Uterus (tissue), 4 donors: Measurements from ENCODE around the gene HAUS5. TPM values are rescaled to one million over a fixed set of nuclear protein-coding genes. Genes with fewer than 3 reads are reported as not detected.

Experiments used
- DNase-seq, 2 donors: peaks; one replicate each; pipeline ENCODE4 v3.0.0-alpha.2; 2019 to 2020
- H3K27ac ChIP-seq, 2 donors: fragments of 200-600 bp; sonication (generic); 1 replicate in 1 of 2; 2 replicates in 1 of 2; pipeline ENCODE4 v1.5.1; 2016 to 2018
- H3K27me3 ChIP-seq, 2 donors: fragments of 200-600 bp; sonication (generic); one replicate each; pipeline ENCODE4 v1.5.1; 2018 to 2019; ENCODE audit warnings: control low read depth in 1 of 2
- H3K36me3 ChIP-seq, 2 donors: fragments of 200-600 bp; sonication (generic); one replicate each; pipeline ENCODE4 v1.5.1; 2019; ENCODE audit warnings: control low read depth in 1 of 2
- H3K4me1 ChIP-seq, 2 donors: fragments of 200-600 bp; sonication (generic); one replicate each; pipeline ENCODE4 v1.5.1; 2018 to 2019; ENCODE audit warnings: control low read depth in 1 of 2
- H3K4me3 ChIP-seq, 2 donors: fragments of 200-600 bp; sonication (generic); 1 replicate in 1 of 2; 2 replicates in 1 of 2; pipeline ENCODE4 v1.5.1; 2018 to 2019; ENCODE audit warnings: mild to moderate bottlenecking in 1 of 2
- H3K9me3 ChIP-seq, 2 donors: fragments of 200-600 bp; sonication (generic); one replicate each; pipeline ENCODE4 v1.5.1; 2019; ENCODE audit warnings: control low read depth in 1 of 2
- POLR2A ChIP-seq, 2 donors: fragments of 450-650 bp; IDR thresholded peaks; one replicate each; pipeline ENCODE4 v1.6.1; 2016; ENCODE audit warnings: antibody characterized with exemption in 2 of 2, mild to moderate bottlenecking in 1 of 2, moderate library complexity in 1 of 2
- intact Hi-C: fragments of 100-400 bp; cut with DNase I; formaldehyde crosslinking; loops from one replicate; pipeline ENCODE4 v1.15.1; 2023; ENCODE audit warnings: low total_unique reads
- total RNA-seq, 4 donors: library from RNA; depleted of rRNA in 3 of 4; stranded (reverse); fragments of >200 nt in 3 of 4; gene quantifications; one replicate each; pipeline versions ENCODE4 v1.1.0 to v1.2.4, GENCODE V29; 2014 to 2023
- TF ChIP-seq, protein P1 (sequence below), 4 experiments: fragments of 200-600 bp in 2 of 4; fragments of 450-650 bp in 2 of 4; sonication (generic) in 2 of 4; IDR thresholded peaks; one replicate each; pipeline ENCODE4 v1.5.1; 2016 to 2019; ENCODE audit warnings: antibody characterized with exemption in 4 of 4, mild to moderate bottlenecking in 2 of 4, moderate library complexity in 1 of 4
- donor health status: DM: yes; HTN: yes; CAD: no.

HAUS5 gene
- total RNA-seq, 4 donors from 2014 or later: 6.1 to 37.9 (median 17.7) TPM

DNA sequence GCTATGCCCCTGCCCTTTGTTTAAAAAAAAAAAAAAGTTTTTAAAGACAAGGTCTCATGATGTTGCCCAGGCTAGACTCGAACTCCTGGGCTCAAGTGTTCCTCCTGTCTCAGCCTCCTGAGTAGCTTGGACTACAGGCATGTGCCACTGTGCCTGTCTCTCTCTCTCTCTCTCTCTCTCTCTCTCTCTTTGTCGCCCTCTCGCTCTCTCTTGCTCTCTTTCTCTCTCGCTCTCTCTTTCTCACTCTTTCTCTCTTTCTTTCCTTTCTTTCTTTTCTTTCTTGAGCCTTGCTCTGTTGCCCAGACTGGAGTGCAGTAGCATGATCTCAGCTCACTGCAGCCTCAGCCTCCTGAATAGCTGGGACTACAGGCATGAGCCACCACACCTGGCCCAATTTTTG is 43.1 kb downstream of the HAUS5 start:
- intact Hi-C loops: no loop called here
- H3K27ac ChIP-seq: no peak overlapping the region
- no peaks in the 10 kb centered on the region for H3K27me3 ChIP-seq
- no peak for DNase-seq
- no peaks in the 10 kb centered on the region for H3K36me3 ChIP-seq
- no peak overlapping the region for H3K4me3 ChIP-seq
- H3K4me1 ChIP-seq: no peaks in the 10 kb centered on the region
- H3K9me3 ChIP-seq: no peaks in the 10 kb centered on the region
- TF ChIP-seq, protein P1, sequence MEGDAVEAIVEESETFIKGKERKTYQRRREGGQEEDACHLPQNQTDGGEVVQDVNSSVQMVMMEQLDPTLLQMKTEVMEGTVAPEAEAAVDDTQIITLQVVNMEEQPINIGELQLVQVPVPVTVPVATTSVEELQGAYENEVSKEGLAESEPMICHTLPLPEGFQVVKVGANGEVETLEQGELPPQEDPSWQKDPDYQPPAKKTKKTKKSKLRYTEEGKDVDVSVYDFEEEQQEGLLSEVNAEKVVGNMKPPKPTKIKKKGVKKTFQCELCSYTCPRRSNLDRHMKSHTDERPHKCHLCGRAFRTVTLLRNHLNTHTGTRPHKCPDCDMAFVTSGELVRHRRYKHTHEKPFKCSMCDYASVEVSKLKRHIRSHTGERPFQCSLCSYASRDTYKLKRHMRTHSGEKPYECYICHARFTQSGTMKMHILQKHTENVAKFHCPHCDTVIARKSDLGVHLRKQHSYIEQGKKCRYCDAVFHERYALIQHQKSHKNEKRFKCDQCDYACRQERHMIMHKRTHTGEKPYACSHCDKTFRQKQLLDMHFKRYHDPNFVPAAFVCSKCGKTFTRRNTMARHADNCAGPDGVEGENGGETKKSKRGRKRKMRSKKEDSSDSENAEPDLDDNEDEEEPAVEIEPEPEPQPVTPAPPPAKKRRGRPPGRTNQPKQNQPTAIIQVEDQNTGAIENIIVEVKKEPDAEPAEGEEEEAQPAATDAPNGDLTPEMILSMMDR (IDR thresholded peaks at IDR 0.05): no peak
- no peak for TF ChIP-seq POLR2A (IDR thresholded peaks at IDR 0.05)

DNA sequence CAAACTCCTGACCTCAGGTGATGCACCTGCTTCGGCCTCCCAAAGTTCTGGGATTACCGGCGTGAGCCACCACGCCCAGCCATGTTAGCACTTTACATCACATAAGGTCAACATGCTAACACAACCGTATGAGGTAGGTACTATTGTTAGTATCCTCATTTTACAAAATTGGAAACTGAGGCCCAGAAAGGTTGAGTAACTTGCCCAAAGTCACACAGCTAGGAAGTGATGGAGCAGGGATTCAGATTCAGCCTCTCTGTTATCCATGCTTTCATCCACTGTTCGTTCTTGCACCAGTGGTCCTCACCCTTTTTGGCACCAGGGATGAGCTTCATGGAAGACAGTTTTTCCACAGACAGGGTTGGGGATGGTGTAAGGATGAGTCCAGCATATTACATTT is 44.2 kb downstream of the HAUS5 start:
- no peaks in the 10 kb centered on the region for H3K27me3 ChIP-seq
- H3K27ac ChIP-seq: no peak overlapping the region
- H3K36me3 ChIP-seq: no peaks in the 10 kb centered on the region
- no peaks in the 10 kb centered on the region for H3K9me3 ChIP-seq
- no peak for DNase-seq
- H3K4me1 ChIP-seq: no peaks in the 10 kb centered on the region
- TF ChIP-seq, protein P1 (IDR thresholded peaks at IDR 0.05): no peak
- no peak for TF ChIP-seq POLR2A (IDR thresholded peaks at IDR 0.05)
- intact Hi-C loops: no loop called here
- H3K4me3 ChIP-seq: no peak overlapping the region

DNA sequence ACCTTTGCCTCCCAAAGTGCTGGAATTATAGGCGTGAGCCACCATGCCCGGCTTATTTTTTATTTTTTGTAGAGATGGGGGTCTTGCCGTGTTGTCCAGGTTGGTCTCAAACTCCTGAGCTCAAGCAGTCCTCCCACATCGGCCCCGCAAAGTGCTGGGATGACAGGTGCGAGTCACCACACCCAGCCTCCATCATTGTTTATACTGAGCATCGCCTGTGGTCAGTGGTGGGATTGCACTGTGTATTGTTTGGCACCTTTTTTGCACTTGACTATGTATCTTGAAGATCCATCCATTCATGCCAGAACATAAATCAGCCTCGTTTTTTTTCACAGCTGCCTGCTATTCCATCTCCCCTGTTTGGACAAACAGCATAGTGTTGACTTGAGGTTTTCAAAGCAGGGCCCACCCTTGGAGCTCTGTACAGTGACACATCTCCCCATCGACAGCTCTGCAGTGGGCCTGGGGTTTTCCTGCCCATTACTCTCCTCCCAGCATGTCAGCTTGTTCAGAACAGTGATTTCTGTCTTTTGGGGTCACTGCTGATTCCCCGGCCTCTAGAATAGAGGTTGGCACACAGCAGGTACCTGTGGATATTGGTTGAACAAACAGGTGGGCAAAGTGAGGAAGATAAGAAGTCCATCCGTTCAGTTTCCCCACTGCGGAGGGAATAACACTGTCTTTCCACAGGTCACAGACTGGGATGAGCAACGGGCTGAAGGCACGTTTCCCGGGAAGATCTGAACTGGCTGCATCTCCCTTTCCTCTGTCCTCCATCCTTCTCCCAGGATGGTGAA is 45.6 kb downstream of the HAUS5 start:
- intact Hi-C loops: no loop called here
- Histone ChIP-seq H3K27ac (no peak overlapping the region), H3K36me3 (no peaks in the 10 kb centered on the region), H3K27me3 (no peaks in the 10 kb centered on the region), H3K4me3 (no peak overlapping the region), H3K9me3 (no peaks in the 10 kb centered on the region), H3K4me1 (no peaks in the 10 kb centered on the region)
- TF ChIP-seq POLR2A (IDR thresholded peaks at IDR 0.05): no peak
- DNase-seq: no peak

DNA sequence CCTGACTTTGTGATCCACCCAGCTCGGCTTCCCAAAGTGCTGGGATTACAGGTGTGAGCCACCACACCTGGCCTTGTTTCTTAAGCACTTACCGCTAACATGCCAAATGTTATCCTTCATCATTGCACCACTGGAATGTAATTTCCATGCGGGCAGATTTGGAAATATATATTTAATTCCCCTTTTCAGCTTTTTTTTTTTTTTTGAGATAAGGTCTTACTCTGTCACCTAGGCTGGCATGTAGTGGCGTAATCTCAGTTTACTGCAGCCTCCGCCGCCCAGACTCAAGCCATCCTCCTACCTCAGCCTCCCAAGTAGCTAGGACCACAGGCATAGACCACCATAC is 49.4 kb downstream of the HAUS5 start:
- no peaks in the 10 kb centered on the region for H3K4me1 ChIP-seq
- TF ChIP-seq POLR2A (IDR thresholded peaks at IDR 0.05): no peak
- TF ChIP-seq, protein P1 (IDR thresholded peaks at IDR 0.05): no peak
- no peaks in the 10 kb centered on the region for H3K27me3 ChIP-seq
- no peak overlapping the region for H3K27ac ChIP-seq
- DNase-seq: no peak
- no peaks in the 10 kb centered on the region for H3K9me3 ChIP-seq
- intact Hi-C loops: no loop called here
- no peak overlapping the region for H3K4me3 ChIP-seq
- H3K36me3 ChIP-seq: no peaks in the 10 kb centered on the region

DNA sequence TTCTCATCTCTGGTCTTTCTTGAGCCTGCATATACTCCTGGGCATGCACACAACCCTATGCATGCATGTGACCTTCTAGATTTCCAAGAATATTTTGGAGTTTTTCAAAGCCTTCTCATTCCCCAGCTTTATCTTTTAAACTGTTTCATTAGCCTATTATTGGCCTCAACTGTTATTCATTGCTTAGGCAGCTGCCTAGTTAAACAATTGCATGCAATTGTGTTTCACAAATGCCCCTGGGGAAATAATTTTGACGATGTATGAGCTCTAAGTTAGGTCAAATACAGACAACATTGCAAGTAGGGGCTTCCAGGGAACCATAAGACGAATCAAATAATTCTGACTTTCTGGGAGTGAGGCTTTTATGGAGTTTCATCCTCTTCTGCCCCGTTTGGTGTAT is 51.4 kb downstream of the HAUS5 start:
- H3K36me3 ChIP-seq: no peaks in the 10 kb centered on the region
- no peak for DNase-seq

More for the DNA sequence above, 51.4 kb downstream of the HAUS5 start:
- Histone ChIP-seq H3K27ac (no peak overlapping the region), H3K27me3 (no peaks in the 10 kb centered on the region), H3K9me3 (no peaks in the 10 kb centered on the region), H3K4me3 (no peak overlapping the region), H3K4me1 (no peaks in the 10 kb centered on the region)
- no peak for TF ChIP-seq POLR2A (IDR thresholded peaks at IDR 0.05)
- TF ChIP-seq, protein P1 (IDR thresholded peaks at IDR 0.05): no peak
- intact Hi-C loops: no loop called here
